Measurements from ENCODE around the gene WSB2. TPM values are rescaled to one million over a fixed set of nuclear protein-coding genes. Genes with fewer than 3 reads are reported as not detected.

WSB2 gene
- total RNA-seq, 4 donors from 2014 or later = 22.4 to 59.2 (median 45.0) TPM

GRCh38 chr12:118103201-118103600, 42.2 kb upstream of the WSB2 start:
- H3K27ac ChIP-seq = peak overlapping the region; percentile 62 to 86
- intact Hi-C loops (cut with DNase I; ENCODE audit: low total_unique reads) = no loop called here
- peak overlapping the region; percentile 43 to 78 for H3K4me3 ChIP-seq

GRCh38 chr12:118102609-118103008, 41.6 kb upstream of the WSB2 start:
- peak overlapping the region; percentile 43 to 78 for H3K4me3 ChIP-seq
- no peaks in the 10 kb centered on the region for H3K36me3 ChIP-seq
- intact Hi-C loops (cut with DNase I; ENCODE audit: low total_unique reads) = no loop called here
- H3K27me3 ChIP-seq = no peaks in the 10 kb centered on the region
- TF ChIP-seq POLR2A (IDR thresholded peaks at IDR 0.05) = no peak
- TF ChIP-seq CTCF (IDR thresholded peaks at IDR 0.05) = no peak
- no peaks in the 10 kb centered on the region for H3K9me3 ChIP-seq
- DNase-seq = no peak
- peaks cover 0 to 3% of the 10 kb centered on the region in 2 donors for H3K4me1 ChIP-seq
- no peak overlapping the region for H3K27ac ChIP-seq

More at GRCh38 chr12:118103201-118103600, 42.2 kb upstream of the WSB2 start:
- peak in 1 of 2 donors; percentile 26 for DNase-seq
- Histone ChIP-seq H3K9me3 (no peaks in the 10 kb centered on the region), H3K4me1 (peaks cover 0 to 3% of the 10 kb centered on the region in 2 donors), H3K36me3 (no peaks in the 10 kb centered on the region), H3K27me3 (no peaks in the 10 kb centered on the region)
- TF ChIP-seq CTCF (IDR thresholded peaks at IDR 0.05) (no peak), POLR2A (IDR thresholded peaks at IDR 0.05) (no peak)

GRCh38 chr12:118102070-118102469, 41.1 kb upstream of the WSB2 start:
- TF ChIP-seq CTCF (IDR thresholded peaks at IDR 0.05) (no peak), POLR2A (IDR thresholded peaks at IDR 0.05) (no peak)
- Histone ChIP-seq H3K36me3 (no peaks in the 10 kb centered on the region), H3K9me3 (no peaks in the 10 kb centered on the region), H3K27ac (no peak overlapping the region), H3K27me3 (no peaks in the 10 kb centered on the region), H3K4me1 (peaks cover 0 to 3% of the 10 kb centered on the region in 2 donors), H3K4me3 (no peak overlapping the region)
- no peak for DNase-seq
- intact Hi-C loops (cut with DNase I; ENCODE audit: low total_unique reads) = no loop called here

GRCh38 chr12:118101051-118101450, 40.1 kb upstream of the WSB2 start:
- intact Hi-C loops (cut with DNase I; ENCODE audit: low total_unique reads) = no loop called here
- no peak for TF ChIP-seq POLR2A (IDR thresholded peaks at IDR 0.05)
- H3K36me3 ChIP-seq = no peaks in the 10 kb centered on the region
- no peak for DNase-seq
- no peak overlapping the region for H3K27ac ChIP-seq
- peaks cover 0 to 3% of the 10 kb centered on the region in 2 donors for H3K4me1 ChIP-seq
- H3K27me3 ChIP-seq = no peaks in the 10 kb centered on the region
- H3K9me3 ChIP-seq = no peaks in the 10 kb centered on the region
- H3K4me3 ChIP-seq = no peak overlapping the region

GRCh38 chr12:118098911-118099671, 38.1 kb upstream of the WSB2 start:
- H3K9me3 ChIP-seq = no peaks in the 10 kb centered on the region
- H3K27me3 ChIP-seq = no peaks in the 10 kb centered on the region
- no peak overlapping the region for H3K4me3 ChIP-seq
- no peak overlapping the region for H3K27ac ChIP-seq
- H3K36me3 ChIP-seq = no peaks in the 10 kb centered on the region
- TF ChIP-seq POLR2A (IDR thresholded peaks at IDR 0.05) = no peak
- no peak for TF ChIP-seq CTCF (IDR thresholded peaks at IDR 0.05)
- DNase-seq = no peak
- intact Hi-C loops (cut with DNase I; ENCODE audit: low total_unique reads) = no loop called here
- H3K4me1 ChIP-seq = peaks cover 0 to 3% of the 10 kb centered on the region in 2 donors

Data from uterus (tissue), 4 donors.